ENCODE results near the gene CYP26B1. TPM values are rescaled to one million over a fixed set of nuclear protein-coding genes. Genes with fewer than 3 reads are reported as not detected.

The CYP26B1 gene
- total RNA-seq, 3 donors from 2014 or later = 0.82 to 9.5 (median 2.5) TPM

DNA sequence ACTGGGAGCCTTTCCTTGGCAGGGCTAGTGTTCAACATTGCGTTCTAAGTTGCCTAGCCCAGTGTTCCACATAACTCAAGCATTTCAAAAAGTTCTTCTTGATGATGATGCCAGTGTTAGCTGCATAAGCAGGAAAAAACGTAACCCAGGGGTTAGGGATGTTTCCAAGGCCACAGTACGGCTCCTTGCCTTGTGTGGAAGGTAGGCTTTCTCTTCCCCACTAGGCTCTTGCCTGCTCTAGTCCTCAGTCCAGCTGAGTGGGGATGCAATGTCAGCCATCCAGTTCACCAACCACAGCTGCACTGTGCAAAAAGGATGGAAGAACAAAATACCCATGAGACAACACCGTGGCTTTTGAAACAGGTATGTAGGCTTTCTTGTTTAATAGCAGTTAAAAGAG lies 28.0 kb upstream of the CYP26B1 start:
- DNase-seq (no peak), ATAC-seq (no peak)
- intact Hi-C loops (cut with DNase I, micrococcal nuclease) = no loop called here
- no peaks in the 10 kb centered on the region for H3K9me3 ChIP-seq
- H3K4me3 ChIP-seq = no peak overlapping the region
- no peaks in the 10 kb centered on the region for H3K4me1 ChIP-seq (ENCODE audit: low read depth)
- H3K36me3 ChIP-seq (ENCODE audit: low read depth) = no peaks in the 10 kb centered on the region
- TF ChIP-seq, protein P1, sequence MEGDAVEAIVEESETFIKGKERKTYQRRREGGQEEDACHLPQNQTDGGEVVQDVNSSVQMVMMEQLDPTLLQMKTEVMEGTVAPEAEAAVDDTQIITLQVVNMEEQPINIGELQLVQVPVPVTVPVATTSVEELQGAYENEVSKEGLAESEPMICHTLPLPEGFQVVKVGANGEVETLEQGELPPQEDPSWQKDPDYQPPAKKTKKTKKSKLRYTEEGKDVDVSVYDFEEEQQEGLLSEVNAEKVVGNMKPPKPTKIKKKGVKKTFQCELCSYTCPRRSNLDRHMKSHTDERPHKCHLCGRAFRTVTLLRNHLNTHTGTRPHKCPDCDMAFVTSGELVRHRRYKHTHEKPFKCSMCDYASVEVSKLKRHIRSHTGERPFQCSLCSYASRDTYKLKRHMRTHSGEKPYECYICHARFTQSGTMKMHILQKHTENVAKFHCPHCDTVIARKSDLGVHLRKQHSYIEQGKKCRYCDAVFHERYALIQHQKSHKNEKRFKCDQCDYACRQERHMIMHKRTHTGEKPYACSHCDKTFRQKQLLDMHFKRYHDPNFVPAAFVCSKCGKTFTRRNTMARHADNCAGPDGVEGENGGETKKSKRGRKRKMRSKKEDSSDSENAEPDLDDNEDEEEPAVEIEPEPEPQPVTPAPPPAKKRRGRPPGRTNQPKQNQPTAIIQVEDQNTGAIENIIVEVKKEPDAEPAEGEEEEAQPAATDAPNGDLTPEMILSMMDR (IDR thresholded peaks at IDR 0.05) = no peak

DNA sequence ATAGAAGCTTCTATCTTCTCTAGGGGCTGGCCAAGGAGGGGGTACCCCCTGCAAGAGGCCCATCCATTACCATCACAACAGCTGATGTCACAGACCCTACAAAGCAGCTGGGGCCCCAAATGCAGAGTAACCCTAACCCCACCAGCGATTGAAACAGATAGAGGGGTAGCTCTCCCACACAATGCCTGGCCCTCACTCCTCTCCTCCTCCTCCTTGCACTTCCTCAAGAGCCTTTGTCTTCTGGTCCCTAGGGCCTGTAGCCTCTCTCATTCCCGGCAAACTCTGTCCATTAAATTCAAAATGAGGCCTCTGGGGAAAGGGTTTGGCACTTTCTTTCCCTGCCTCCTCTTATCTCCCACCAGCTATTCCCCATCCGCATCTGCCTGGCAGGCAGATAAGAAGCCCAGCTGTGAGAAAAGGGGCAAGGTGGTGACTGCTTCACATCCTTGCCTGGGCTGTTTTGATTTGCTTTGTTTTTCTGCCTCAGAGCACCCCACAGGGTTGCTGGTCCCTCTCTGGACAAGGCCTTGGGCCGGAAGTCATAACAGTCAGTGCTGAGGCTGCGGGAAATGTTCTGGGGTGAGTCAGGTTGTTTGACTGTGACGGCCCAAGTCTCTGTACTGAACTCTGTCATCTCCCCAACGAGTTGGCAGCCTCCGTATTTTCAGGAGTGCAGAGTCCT lies 26.1 kb upstream of the CYP26B1 start:
- Histone ChIP-seq H3K4me3 (no peak overlapping the region), H3K4me1 (ENCODE audit: low read depth) (no peaks in the 10 kb centered on the region), H3K36me3 (ENCODE audit: low read depth) (no peaks in the 10 kb centered on the region), H3K9me3 (no peaks in the 10 kb centered on the region)
- TF ChIP-seq, protein P1 (IDR thresholded peaks at IDR 0.05) = no peak
- ATAC-seq (no peak), DNase-seq (no peak)
- intact Hi-C loops (cut with DNase I, micrococcal nuclease) = no loop called here

GRCh38 chr2:72172478-72172877 lies 24.8 kb upstream of the CYP26B1 start:
- Histone ChIP-seq H3K9me3 (no peaks in the 10 kb centered on the region), H3K4me1 (ENCODE audit: low read depth) (no peaks in the 10 kb centered on the region), H3K36me3 (ENCODE audit: low read depth) (no peaks in the 10 kb centered on the region), H3K4me3 (no peak overlapping the region)
- no peak for ATAC-seq
- DNase-seq = no peak
- TF ChIP-seq, protein P1 (IDR thresholded peaks at IDR 0.05) = no peak
- intact Hi-C loops (cut with DNase I, micrococcal nuclease) = no loop called here

GRCh38 chr2:72166279-72166678 lies 18.6 kb upstream of the CYP26B1 start:
- intact Hi-C loops (cut with DNase I, micrococcal nuclease) = no loop called here
- H3K36me3 ChIP-seq (ENCODE audit: low read depth) = no peaks in the 10 kb centered on the region
- no peaks in the 10 kb centered on the region for H3K9me3 ChIP-seq
- no peaks in the 10 kb centered on the region for H3K4me1 ChIP-seq (ENCODE audit: low read depth)
- TF ChIP-seq, protein P1 (IDR thresholded peaks at IDR 0.05) = no peak
- no peak overlapping the region for H3K4me3 ChIP-seq
- DNase-seq = no peak
- ATAC-seq = no peak

GRCh38 chr2:72165792-72166191 lies 18.1 kb upstream of the CYP26B1 start:
- DNase-seq (no peak), ATAC-seq (no peak)
- Histone ChIP-seq H3K4me1 (ENCODE audit: low read depth) (no peaks in the 10 kb centered on the region), H3K9me3 (no peaks in the 10 kb centered on the region), H3K36me3 (ENCODE audit: low read depth) (no peaks in the 10 kb centered on the region), H3K4me3 (no peak overlapping the region)
- intact Hi-C loops (cut with DNase I, micrococcal nuclease) = no loop called here
- TF ChIP-seq, protein P1 (IDR thresholded peaks at IDR 0.05) = no peak

DNA sequence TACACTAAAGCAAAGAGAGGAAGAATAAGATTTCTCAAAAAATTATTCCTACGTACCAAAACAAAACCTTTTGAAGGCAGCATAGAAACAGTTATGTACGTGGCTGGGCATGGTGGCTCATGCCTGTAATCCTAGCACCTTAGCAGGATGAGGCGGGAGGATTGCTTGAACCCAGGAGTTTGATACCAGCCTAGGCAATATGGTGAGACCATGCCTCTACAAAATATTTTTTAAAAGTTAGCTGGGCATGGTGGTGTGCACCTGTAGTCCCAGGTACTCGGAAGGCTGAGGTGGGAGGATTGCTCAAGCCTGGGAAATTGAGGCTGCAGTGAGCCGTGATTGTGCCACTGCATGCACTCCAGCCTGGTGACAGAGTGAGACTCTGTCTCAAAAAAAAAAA lies 14.9 kb upstream of the CYP26B1 start:
- Histone ChIP-seq H3K4me3 (no peak overlapping the region), H3K36me3 (ENCODE audit: low read depth) (no peaks in the 10 kb centered on the region), H3K4me1 (ENCODE audit: low read depth) (no peaks in the 10 kb centered on the region), H3K9me3 (no peaks in the 10 kb centered on the region)
- intact Hi-C loops (cut with DNase I, micrococcal nuclease) = no loop called here
- ATAC-seq = no peak
- DNase-seq = no peak
- TF ChIP-seq, protein P1 (IDR thresholded peaks at IDR 0.05) = no peak
